LHCN-M2 (cell line): Measurements from ENCODE around the gene PELO. TPM values are rescaled to one million over a fixed set of nuclear protein-coding genes. Genes with fewer than 3 reads are reported as not detected.

Experiments used
- DNase-seq: peaks from one replicate; pipeline ENCODE4 v3.0.0-alpha.2; 2012; ENCODE audit warnings: low read depth
- total RNA-seq: library from RNA; depleted of rRNA; stranded (reverse); fragments of >200 nt; gene quantifications from 2 replicates; pipeline ENCODE4 v1.2.3, GENCODE V29; 2014; rRNA removed

Gene PELO
- total RNA-seq, 1 experiment from 2014 or later: 16.0 TPM

DNA sequence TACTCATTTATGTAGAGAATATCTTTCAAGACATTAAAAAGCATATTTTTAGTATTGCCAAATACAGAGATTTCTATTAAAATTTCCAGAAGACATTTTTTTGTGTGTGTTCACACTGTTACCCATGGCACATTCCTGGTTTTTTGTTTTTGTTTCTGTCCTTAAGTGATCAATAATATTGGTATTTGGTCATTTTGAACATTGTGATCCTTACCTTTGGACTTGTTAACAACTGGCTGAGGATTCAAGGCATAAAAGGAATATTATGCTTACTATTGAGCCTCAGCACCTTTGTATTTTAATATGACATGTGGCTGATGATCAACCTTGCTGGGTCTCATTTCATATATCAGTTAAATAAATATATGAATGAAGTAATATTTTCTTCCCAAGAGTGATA, 41.9 kb downstream of the PELO start:
- DNase-seq: no peak

DNA sequence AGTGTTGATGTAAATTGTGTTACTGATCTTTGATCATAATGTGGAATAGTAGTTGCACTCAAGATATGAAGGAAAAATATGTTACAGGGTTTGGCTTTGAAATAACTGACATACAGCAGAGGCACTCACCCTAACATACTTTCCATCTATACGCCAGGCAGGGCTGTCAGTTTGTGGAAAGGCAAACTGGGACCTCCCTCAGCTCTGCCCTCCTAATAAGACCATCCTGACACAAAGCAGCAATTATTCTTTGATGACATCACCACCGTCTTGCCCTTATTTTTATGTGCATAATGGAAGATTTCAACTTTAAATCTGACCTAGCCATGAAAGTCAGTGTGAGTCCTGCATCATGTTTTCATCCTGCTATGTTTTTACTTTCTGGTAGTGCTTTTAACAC, 42.9 kb downstream of the PELO start:
- DNase-seq: no peak

GRCh38 chr5:52831786-52832511, 44.2 kb downstream of the PELO start:
- DNase-seq: no peak

DNA sequence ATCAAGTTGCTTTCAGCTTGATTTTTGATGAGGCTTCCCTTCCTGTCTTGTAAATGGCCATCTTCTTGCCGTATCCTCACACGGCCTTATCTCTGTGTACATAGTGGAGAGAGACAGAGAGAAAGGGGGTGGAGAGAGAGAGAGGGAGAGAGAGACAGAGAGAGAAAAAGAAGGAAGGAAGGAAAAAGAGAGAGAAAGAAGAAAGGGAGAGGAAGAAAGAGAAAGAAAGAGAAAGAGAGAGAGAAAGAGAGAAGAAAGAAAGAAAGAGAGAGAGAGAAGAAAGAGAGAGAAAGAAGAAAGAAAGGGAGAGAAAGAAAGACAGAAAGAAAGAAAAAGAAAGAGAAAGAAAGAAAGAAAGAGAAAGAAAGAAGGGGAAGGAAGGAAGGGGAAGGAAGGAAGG, 46.6 kb downstream of the PELO start:
- no peak for DNase-seq

DNA sequence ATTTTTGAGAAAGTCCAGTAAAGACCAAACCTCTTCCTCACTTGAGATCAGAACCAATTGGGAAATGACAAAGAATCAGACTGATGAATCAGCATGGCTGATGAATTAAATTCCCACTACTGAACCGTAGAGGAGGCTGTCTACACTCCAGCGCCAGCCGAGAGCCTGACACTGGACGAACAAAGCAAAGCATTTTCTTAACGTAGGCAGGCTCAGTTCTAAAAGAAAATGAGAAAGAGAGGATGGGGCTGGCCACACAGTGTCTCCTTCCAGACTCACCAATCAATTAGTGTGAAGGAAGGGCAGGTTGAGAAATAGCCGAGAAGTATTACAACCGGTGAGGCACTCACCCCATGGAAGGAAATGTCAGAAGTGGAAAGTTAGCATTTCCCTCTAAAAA, 49.4 kb downstream of the PELO start:
- peak; percentile 67 for DNase-seq

Other genes with a start within 250 kb of the PELO start
- gene ITGA1, start within 50 bp of the PELO start, total RNA-seq: 4.3 and 14.8 TPM in 2 replicates
- gene ITGA2, start 201.4 kb downstream of the PELO start, total RNA-seq: 1.5 TPM in 2 replicates